NCI-H1436 treated with DMSO at 0.1 percent for 48 hours (cell line): Measurements from ENCODE around the gene CSNK1G3.

Experiments
- DNase-seq: peaks from one replicate; lab custom pipeline; 2025; lab: John Stamatoyannopoulos, UW

Gene CSNK1G3

GRCh38 chr5:123514615-123515355 is 2.8 kb downstream of the CSNK1G3 start:
- no peak for DNase-seq

GRCh38 chr5:123515904-123516303 is 3.9 kb downstream of the CSNK1G3 start:
- DNase-seq = no peak

GRCh38 chr5:123517476-123517875 is 5.5 kb downstream of the CSNK1G3 start:
- no peak for DNase-seq

- no peak for DNase-seq
These were observed 6.1 kb downstream of the CSNK1G3 start for GRCh38 chr5:123518111-123518510.

- DNase-seq = no peak
These were observed 8.8 kb downstream of the CSNK1G3 start for GRCh38 chr5:123520677-123521247.

GRCh38 chr5:123524146-123524545 is 12.2 kb downstream of the CSNK1G3 start:
- no peak for DNase-seq

- no peak for DNase-seq
These were observed 15.2 kb downstream of the CSNK1G3 start for GRCh38 chr5:123527190-123527589.

GRCh38 chr5:123528065-123528464 is 16.1 kb downstream of the CSNK1G3 start:
- no peak for DNase-seq

GRCh38 chr5:123528878-123529277 is 16.9 kb downstream of the CSNK1G3 start:
- no peak for DNase-seq

GRCh38 chr5:123530728-123531127 is 18.8 kb downstream of the CSNK1G3 start:
- DNase-seq = no peak

- DNase-seq = no peak
These were observed 23.7 kb downstream of the CSNK1G3 start for GRCh38 chr5:123535648-123536047.

- DNase-seq = no peak
These were observed 25.3 kb downstream of the CSNK1G3 start for GRCh38 chr5:123537256-123537655.

- DNase-seq = no peak
These were observed 25.9 kb downstream of the CSNK1G3 start for GRCh38 chr5:123537845-123538244.

- DNase-seq = no peak
These were observed 26.9 kb downstream of the CSNK1G3 start for GRCh38 chr5:123538670-123539459.

- DNase-seq = no peak
These were observed 28.6 kb downstream of the CSNK1G3 start for GRCh38 chr5:123540534-123540933.

- no peak for DNase-seq
These were observed 31.5 kb downstream of the CSNK1G3 start for GRCh38 chr5:123543438-123543837.

- no peak for DNase-seq
These were observed 33.5 kb downstream of the CSNK1G3 start for GRCh38 chr5:123545506-123545905.

GRCh38 chr5:123546657-123547056 is 34.7 kb downstream of the CSNK1G3 start:
- no peak for DNase-seq

- no peak for DNase-seq
These were observed 37.4 kb downstream of the CSNK1G3 start for GRCh38 chr5:123549256-123549904.

- no peak for DNase-seq
These were observed 42.6 kb downstream of the CSNK1G3 start for GRCh38 chr5:123554601-123555000.

- no peak for DNase-seq
These were observed 45.9 kb downstream of the CSNK1G3 start for GRCh38 chr5:123557907-123558306.

- DNase-seq = no peak
These were observed 46.9 kb downstream of the CSNK1G3 start for GRCh38 chr5:123558762-123559433.
